HFF-Myc (cell line): ENCODE results near the gene RASAL2.

Experiments
- DNase-seq: peaks from one replicate; pipeline ENCODE4 v3.0.0-alpha.2; 2011; ENCODE audit warnings: low read depth; ENCODE audit errors: extremely low read depth
- H3K4me3 ChIP-seq: replicated peaks from 2 replicates; pipeline ENCODE4 v1.5.1; 2011; ENCODE audit warnings: low read depth, mild to moderate bottlenecking, control low read depth, low read length
- TF ChIP-seq, protein P1 (sequence below): IDR thresholded peaks from 2 replicates; pipeline ENCODE4 v1.5.1; 2012; ENCODE audit warnings: mild to moderate bottlenecking, low read depth, low read length, control low read depth; ENCODE audit errors: missing control alignments

RASAL2 gene

GRCh38 chr1:178408871-178409270 lies 315.0 kb downstream of the RASAL2 start:
- TF ChIP-seq, protein P1, sequence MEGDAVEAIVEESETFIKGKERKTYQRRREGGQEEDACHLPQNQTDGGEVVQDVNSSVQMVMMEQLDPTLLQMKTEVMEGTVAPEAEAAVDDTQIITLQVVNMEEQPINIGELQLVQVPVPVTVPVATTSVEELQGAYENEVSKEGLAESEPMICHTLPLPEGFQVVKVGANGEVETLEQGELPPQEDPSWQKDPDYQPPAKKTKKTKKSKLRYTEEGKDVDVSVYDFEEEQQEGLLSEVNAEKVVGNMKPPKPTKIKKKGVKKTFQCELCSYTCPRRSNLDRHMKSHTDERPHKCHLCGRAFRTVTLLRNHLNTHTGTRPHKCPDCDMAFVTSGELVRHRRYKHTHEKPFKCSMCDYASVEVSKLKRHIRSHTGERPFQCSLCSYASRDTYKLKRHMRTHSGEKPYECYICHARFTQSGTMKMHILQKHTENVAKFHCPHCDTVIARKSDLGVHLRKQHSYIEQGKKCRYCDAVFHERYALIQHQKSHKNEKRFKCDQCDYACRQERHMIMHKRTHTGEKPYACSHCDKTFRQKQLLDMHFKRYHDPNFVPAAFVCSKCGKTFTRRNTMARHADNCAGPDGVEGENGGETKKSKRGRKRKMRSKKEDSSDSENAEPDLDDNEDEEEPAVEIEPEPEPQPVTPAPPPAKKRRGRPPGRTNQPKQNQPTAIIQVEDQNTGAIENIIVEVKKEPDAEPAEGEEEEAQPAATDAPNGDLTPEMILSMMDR: no peak
- no peak for DNase-seq
- no peak overlapping the region for H3K4me3 ChIP-seq

GRCh38 chr1:178409541-178409940 lies 315.6 kb downstream of the RASAL2 start:
- TF ChIP-seq, protein P1: no peak
- DNase-seq: no peak
- no peak overlapping the region for H3K4me3 ChIP-seq

DNA sequence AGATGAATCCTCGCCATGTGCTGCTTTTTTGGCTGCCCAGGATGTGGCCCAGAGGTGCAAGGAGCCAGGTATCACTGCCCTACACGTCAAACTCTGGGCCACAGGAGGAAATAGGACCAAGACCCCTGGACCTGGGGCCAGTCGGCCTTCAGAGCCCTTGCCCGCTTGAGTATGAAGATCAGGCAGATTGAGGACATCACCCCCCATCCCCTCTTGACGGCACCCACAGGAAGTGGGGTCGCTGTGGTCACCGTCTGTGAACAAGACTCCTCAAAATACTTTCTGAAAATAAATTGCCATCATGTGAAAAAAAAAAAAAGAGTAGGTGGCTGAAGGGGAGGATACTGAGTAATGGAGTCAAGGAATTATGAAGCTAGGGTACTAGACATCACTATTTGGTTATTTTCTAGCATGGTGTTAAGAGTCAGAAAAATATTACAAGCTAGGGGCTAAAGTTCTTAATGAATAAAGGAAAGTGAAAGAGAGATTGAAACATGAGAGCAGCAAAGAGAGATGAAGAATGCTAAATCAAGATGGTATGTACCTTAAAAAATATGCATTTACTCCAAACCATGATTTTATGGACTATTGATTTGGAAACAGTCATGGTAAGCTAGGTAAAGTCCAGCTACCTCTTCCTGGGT lies 318.0 kb downstream of the RASAL2 start:
- TF ChIP-seq, protein P1: no peak
- no peak for DNase-seq
- no peak overlapping the region for H3K4me3 ChIP-seq

- H3K4me3 ChIP-seq: no peak overlapping the region
- TF ChIP-seq, protein P1: no peak
- DNase-seq: no peak
Measured at GRCh38 chr1:178412400-178412770, 318.5 kb downstream of the RASAL2 start.

DNA sequence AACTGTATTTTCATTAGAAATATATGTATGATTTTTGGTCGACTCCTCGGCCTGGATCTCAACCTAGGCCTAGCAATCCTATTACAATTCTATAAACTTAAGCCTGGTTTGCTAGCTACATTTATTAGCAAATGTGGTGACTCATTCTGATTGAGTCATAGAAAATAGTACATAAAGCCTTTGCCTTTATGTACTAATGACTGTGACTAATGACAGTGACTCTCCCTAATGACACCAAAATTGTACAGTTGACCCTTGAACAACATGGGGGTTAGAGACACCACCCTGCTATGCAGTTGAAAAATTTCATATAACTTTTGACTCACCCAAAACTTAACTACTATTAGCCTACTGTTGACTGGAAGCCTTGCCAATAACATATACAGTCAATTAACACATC lies 324.0 kb downstream of the RASAL2 start:
- TF ChIP-seq, protein P1: no peak
- peak; percentile 53 for DNase-seq
- no peak overlapping the region for H3K4me3 ChIP-seq

DNA sequence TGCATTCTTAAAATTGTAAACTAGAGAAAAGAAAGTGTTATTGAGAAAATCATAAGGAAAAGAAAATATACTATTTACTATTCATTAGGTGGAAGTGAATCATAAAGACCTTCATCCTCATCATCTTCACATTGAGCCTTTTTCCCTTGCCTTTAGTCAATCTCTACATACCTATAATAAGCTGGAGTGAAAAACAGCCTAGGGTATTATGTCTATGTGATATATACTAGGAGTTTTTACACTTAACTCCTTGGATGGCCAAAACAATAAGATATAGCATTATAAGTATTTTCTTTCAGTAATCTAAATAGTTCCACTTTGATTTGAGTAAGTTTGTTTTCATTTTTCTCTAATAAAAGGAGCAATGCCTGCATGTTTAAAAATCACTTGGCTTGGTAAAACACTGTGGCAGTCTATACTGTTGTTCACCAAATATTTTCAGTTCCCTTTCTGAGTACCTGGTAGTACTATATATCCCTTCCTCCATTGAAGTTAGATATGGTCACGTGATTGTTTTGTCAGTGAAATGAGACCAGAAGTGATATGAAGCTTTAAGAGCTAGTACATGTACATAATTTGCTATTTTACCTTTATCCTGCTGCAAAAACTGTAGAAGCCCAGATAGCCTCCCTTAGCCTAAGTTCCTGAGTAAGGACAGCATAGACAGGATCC lies 324.5 kb downstream of the RASAL2 start:
- no peak overlapping the region for H3K4me3 ChIP-seq
- TF ChIP-seq, protein P1: no peak
- no peak for DNase-seq

DNA sequence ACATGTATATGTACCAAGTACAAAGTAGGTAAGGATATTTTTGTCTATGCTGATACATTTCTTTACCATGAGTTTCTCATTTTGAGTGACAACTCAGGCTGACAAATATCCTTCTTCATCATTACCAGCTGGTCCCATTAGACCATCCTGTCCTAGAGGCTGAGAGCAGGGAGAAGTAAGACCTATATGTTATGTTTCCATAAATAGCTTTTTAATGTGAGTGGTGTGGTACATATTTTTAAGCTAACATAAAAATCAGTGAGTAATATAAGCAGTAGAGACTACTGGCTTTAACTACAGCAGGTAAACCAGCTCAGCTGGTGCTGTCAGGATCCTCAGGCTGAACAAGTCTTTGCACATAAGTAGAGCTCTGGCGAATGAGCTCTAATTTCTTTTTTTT lies 340.5 kb downstream of the RASAL2 start:
- no peak overlapping the region for H3K4me3 ChIP-seq
- TF ChIP-seq, protein P1: no peak
- DNase-seq: no peak
